Common myeloid progenitor, CD34-positive (primary cell): Measurements from ENCODE around the gene GJA5.

Source experiments
- CTCF ChIA-PET: fragments of 350-600 bp; sonication (Branson Sonifier 250); formaldehyde crosslinking; loops from one replicate; lab custom pipeline; 2021; ENCODE audit warnings: antibody characterized with exemption; lab: Charles Lee
- POLR2A ChIA-PET: fragments of 350-600 bp; sonication (Branson Sonifier 250); formaldehyde crosslinking; loops from one replicate; lab custom pipeline; 2021; ENCODE audit warnings: antibody characterized with exemption; lab: Charles Lee
- DNase-seq, 3 donors: peaks; one replicate each; pipeline versions ENCODE4 v3.0.0 to v3.0.0-alpha.2; 2013
- H3K27ac ChIP-seq, 2 experiments: 1 replicate in 1 of 2; 2 replicates in 1 of 2; pipeline ENCODE4 v1.7.0; 2013; ENCODE audit warnings: inconsistent platforms in 2 of 2, low read length in 2 of 2, mild to moderate bottlenecking in 2 of 2, low read depth in 1 of 2, moderate library complexity in 1 of 2; ENCODE audit not compliant: severe bottlenecking in 2 of 2, insufficient read depth in 1 of 2, poor library complexity in 1 of 2
- H3K27me3 ChIP-seq, 5 experiments: replicated peaks in 2 of 5; 1 replicate in 3 of 5; 2 replicates in 2 of 5; pipeline versions ENCODE4 v1.6.1 to v1.7.0; 2013; ENCODE audit warnings: low read length in 4 of 5, mild to moderate bottlenecking in 2 of 5, moderate library complexity in 2 of 5, inconsistent platforms in 1 of 5; ENCODE audit not compliant: insufficient read depth in 5 of 5, control insufficient read depth in 4 of 5
- H3K36me3 ChIP-seq, 4 experiments: 1 replicate in 2 of 4; 2 replicates in 2 of 4; pipeline versions ENCODE4 v1.6.1 to v1.7.0; 2013; ENCODE audit warnings: low read length in 3 of 4, control low read depth in 1 of 4, mild to moderate bottlenecking in 1 of 4; ENCODE audit not compliant: control insufficient read depth in 4 of 4, insufficient read depth in 4 of 4
- H3K4me1 ChIP-seq, 4 experiments: 1 replicate in 3 of 4; 2 replicates in 1 of 4; pipeline versions ENCODE4 v1.6.1 to v1.7.1; 2013; ENCODE audit warnings: low read length in 3 of 4, mild to moderate bottlenecking in 3 of 4, control low read depth in 1 of 4, inconsistent platforms in 1 of 4, moderate library complexity in 1 of 4; ENCODE audit not compliant: control insufficient read depth in 4 of 4, insufficient read depth in 4 of 4; ENCODE audit errors: control extremely low read depth in 1 of 4
- H3K4me3 ChIP-seq, 7 experiments: 1 replicate in 4 of 7; 2 replicates in 3 of 7; pipeline versions ENCODE4 v1.5.1 to v1.7.0; 2013; ENCODE audit warnings: mild to moderate bottlenecking in 7 of 7, low read length in 6 of 7, moderate library complexity in 6 of 7, inconsistent platforms in 2 of 7, low read depth in 2 of 7, control low read depth in 1 of 7; ENCODE audit not compliant: insufficient read depth in 4 of 7, control insufficient read depth in 1 of 7; ENCODE audit errors: extremely low read depth in 1 of 7
- H3K9me3 ChIP-seq, 5 experiments: 1 replicate in 4 of 5; 2 replicates in 1 of 5; pipeline versions ENCODE4 v1.6.1 to v1.7.1; 2013; ENCODE audit warnings: low read length in 4 of 5, mild to moderate bottlenecking in 2 of 5, inconsistent platforms in 1 of 5, low read depth in 1 of 5, moderate library complexity in 1 of 5; ENCODE audit not compliant: control insufficient read depth in 4 of 5, insufficient read depth in 2 of 5; ENCODE audit errors: control extremely low read depth in 1 of 5
- WGBS: methylation state at CpG from one replicate; pipeline ENCODE4 v1.1.5; 2013; ENCODE audit not compliant: insufficient coverage; 5-methylcytosine and 5-hydroxymethylcytosine counted together

Gene GJA5

DNA sequence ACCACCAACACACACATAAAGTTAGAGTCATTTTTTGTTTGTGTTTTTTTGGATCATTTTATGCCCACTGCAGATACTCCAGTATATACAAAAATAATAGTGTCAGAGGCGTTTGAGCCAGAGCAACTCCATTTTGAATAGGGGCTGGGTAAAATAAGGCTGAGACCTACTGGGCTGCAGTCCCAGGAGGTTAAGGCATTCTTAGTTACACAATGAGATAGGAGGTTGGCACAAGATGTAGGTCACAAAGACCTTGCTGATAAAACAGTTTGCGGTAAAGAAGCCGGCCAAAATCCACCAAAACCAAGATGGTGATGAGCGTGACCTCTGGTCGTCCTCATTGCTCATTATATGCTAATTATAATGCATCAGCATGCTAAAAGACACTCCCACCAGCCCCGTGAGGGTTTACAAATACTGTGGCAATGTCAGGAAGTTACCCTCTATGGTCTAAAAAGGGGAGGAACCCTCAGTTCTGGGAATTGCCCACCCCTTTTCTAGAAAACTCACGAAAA lies 40.6 kb downstream of the GJA5 start:
- H3K9me3 ChIP-seq: peaks cover 0 to 8% (median 0%) of the 10 kb centered on the region in 5 experiments
- no peak overlapping the region for H3K27ac ChIP-seq
- H3K4me1 ChIP-seq: peaks cover 2 to 9% (median 7%) of the 10 kb centered on the region in 4 experiments
- no peaks in the 10 kb centered on the region for H3K36me3 ChIP-seq
- 78% methylated on average over 4 of the region's 7 CpGs for WGBS
- H3K4me3 ChIP-seq: no peak overlapping the region
- POLR2A ChIA-PET: no interaction called here
- DNase-seq: no peak
- no peaks in the 10 kb centered on the region for H3K27me3 ChIP-seq
- CTCF ChIA-PET: interaction anchor here (1.4 kb wide), 1 partner anchor 173 kb away, joined by 3 read pairs; no protein-coding TSS in a partner anchor

DNA sequence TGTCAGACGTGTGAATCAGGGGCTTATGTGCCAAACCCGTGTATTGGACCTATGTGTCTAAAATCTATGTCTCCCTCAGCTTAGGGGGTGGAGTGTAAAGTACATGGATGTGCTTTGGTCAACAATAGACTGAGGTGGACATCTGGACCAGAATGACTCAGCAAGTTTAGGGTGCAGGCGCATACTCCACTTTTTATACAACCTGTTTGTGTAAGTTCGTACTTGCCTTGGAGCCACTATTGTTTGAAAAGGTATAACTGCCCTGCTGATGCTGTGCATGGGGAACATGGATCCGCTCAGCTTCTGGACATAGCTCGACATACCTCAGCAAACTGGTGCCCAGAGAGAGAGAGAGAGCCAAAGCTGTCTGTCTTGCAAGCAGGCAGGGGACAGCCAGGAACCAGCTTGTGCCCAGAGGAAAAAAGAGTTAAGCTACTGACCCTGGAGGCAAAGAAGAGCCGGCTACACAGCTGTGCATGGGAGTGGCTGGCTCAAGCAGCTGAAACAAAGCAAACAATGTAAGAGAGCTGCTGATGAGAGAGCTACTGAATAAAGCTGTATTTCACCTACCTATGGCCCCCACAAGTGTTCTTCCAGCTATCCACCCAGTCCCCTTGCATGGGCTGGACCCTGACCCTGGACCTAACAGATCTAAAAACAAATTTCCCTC lies 41.2 kb downstream of the GJA5 start:
- peaks cover 0 to 8% (median 0%) of the 10 kb centered on the region in 5 experiments for H3K9me3 ChIP-seq
- 97% methylated on average over 7 of the region's 7 CpGs for WGBS
- ChIA-PET POLR2A (no interaction called here), CTCF (interaction anchor here (1.4 kb wide), 1 partner anchor 174 kb away, joined by 3 read pairs; no protein-coding TSS in a partner anchor)
- peaks cover 2 to 9% (median 7%) of the 10 kb centered on the region in 4 experiments for H3K4me1 ChIP-seq
- H3K36me3 ChIP-seq: no peaks in the 10 kb centered on the region
- no peak overlapping the region for H3K4me3 ChIP-seq
- no peak overlapping the region for H3K27ac ChIP-seq
- peak in 2 of 3 donors; percentile 21 to 22 for DNase-seq
- no peaks in the 10 kb centered on the region for H3K27me3 ChIP-seq

DNA sequence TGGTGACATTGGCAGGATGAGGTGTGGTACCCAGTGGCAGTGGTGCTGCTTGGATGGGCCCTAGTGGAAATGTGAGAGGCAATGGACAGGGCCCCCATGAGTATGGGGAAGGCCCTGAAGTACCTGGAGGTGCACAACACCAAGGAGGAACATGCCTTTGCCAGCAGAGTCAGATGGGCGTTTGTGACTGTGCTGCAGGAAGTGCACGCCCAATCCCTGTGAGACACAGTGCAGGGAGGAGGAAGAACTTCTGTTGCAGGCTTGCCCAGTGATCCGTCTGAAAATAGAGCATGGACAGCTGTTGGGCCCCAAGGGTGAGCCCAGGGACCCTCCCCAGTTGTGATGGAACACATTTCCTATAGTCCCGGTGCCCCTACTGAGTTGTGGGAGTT lies 42.7 kb downstream of the GJA5 start:
- WGBS: 12% methylated on average over 4 of the region's 4 CpGs
- POLR2A ChIA-PET: no interaction called here
- Histone ChIP-seq H3K9me3 (peaks cover 0 to 8% (median 0%) of the 10 kb centered on the region in 5 experiments), H3K27ac (no peak overlapping the region), H3K4me3 (peak overlapping the region in 1 of 7 experiments; percentile 67), H3K4me1 (peaks cover 2 to 9% (median 7%) of the 10 kb centered on the region in 4 experiments), H3K27me3 (peaks cover 0 to 1% (median 0%) of the 10 kb centered on the region in 5 experiments), H3K36me3 (no peaks in the 10 kb centered on the region)
- CTCF ChIA-PET: interaction anchor here (1.3 to 2.6 kb wide), 2 partner anchors 173 to 175 kb away, joined by 5 to 7 read pairs; no protein-coding TSS in a partner anchor
- peak; percentile 15 to 68 (median 59) for DNase-seq

DNA sequence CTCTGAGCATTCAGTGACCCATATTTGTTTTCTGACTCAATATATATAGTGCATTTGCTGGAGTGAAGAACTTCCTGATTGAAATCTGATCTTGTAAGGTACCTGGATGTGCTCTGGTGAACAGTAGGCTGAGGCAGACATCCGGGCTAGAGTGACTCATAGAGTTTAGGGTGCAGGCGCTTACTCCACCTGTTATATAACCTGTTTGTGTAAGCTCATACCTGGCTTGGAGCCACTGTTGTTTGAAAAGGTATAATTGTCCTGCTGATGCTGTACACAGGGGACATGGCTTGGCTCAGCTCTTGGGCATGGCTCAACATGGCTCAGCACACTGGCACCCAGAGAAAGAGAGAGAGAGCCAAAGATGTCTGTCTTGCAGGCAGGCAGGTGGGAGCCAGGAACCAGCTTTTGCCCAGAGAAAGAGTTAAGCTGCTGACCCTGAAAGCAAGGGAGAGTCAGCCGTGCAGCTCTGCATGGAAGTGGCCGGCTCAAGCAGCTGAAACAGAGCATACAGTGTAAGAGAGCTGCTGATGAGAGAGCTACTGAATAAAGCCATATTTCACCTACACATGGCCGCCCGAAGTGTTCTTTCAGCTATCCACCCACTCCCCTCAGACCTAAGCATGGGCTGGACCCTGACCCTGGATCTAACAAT lies 43.2 kb downstream of the GJA5 start:
- no peak for DNase-seq
- WGBS: 95% methylated on average over 3 of the region's 6 CpGs
- POLR2A ChIA-PET: no interaction called here

DNA sequence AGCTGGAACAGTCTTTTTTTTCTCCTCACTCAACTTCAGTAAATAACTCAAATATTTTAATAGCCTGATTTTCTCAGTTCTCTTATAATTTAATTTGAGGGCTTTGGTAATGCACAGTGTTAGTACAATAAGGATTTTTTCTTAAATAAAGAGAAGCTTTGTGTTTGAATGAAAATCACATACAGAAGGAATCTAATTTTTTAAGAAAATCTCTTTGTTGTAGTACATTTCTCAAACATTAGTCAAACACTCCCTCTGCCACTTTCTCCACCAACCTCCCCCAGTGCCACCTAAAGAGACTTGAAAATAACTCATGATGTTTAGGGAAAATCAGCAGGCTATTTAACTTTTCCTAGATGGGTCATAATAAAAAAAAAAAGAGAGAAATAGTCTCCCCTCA lies 47.8 kb downstream of the GJA5 start:
- no peak for DNase-seq
- ChIA-PET CTCF (interaction anchor here (0.6 to 1.7 kb wide), 2 partner anchors 10 to 85 kb away, joined by 4 read pairs; no protein-coding TSS in a partner anchor), POLR2A (no interaction called here)
- H3K9me3 ChIP-seq: no peaks in the 10 kb centered on the region
- peaks cover 0 to 3% (median 2%) of the 10 kb centered on the region in 4 experiments for H3K4me1 ChIP-seq
- no peak overlapping the region for H3K4me3 ChIP-seq
- no peak overlapping the region for H3K27ac ChIP-seq
- no peaks in the 10 kb centered on the region for H3K36me3 ChIP-seq
- H3K27me3 ChIP-seq: peaks cover 0 to 2% (median 0%) of the 10 kb centered on the region in 5 experiments

More for the DNA sequence above, 43.2 kb downstream of the GJA5 start:
- peaks cover 2 to 9% (median 7%) of the 10 kb centered on the region in 4 experiments for H3K4me1 ChIP-seq
- H3K9me3 ChIP-seq: peaks cover 0 to 8% (median 0%) of the 10 kb centered on the region in 5 experiments
- no peak overlapping the region for H3K27ac ChIP-seq
- H3K27me3 ChIP-seq: peaks cover 0 to 2% (median 0%) of the 10 kb centered on the region in 5 experiments
- H3K4me3 ChIP-seq: no peak overlapping the region
- no peaks in the 10 kb centered on the region for H3K36me3 ChIP-seq
- CTCF ChIA-PET: interaction anchor here (1.3 to 2.6 kb wide), 2 partner anchors 174 to 176 kb away, joined by 5 to 7 read pairs; no protein-coding TSS in a partner anchor
